ENCODE measurements around the gene SLIT3.

DNA sequence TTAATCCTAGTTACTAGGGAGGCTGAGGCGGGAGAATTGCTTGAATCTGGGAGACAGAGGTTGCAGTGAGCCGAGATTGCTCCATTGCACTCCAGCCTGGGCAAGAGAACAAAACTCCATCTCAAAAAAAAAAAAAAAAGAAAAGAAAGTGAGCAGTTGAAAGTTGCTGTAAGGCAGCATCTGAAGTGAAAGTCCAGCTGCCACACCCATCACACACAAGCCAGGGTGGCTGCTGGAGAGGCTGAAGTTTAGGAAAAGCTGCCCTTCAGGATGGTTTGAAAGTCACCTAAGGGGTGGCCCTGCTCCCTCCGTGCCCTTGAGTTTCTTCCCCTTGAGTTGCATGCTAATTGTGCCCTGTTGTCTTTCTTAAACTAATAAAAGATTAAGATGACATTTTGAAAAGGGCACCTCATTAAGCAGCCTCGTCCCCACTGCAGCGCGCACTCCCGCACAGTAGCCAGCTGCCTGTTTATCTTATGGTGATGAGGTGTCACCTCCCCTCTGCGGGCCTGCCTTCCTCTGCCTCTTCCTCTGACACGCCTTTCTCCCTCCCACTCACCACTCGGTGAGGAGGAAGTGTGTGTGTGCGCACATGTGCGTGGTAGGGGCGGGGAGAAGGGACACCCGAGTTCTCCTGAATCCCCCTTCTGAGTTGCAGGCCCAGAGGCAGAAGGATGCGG is 617.6 kb downstream of the SLIT3 start:
- TF ChIP-seq POLR2A (IDR thresholded peaks at IDR 0.05; ENCODE audit: low read length) (no peak), GATA1 (IDR thresholded peaks at IDR 0.05; ENCODE audit: low read depth, low read length) (no peak)

All from erythroblast (primary cell).